ENCODE measurements around the gene MRGPRX3. TPM values are rescaled to one million over a fixed set of nuclear protein-coding genes. Genes with fewer than 3 reads are reported as not detected.
A peak's percentile ranks its signal among the peaks of the same experiment; 100 is the strongest.

The MRGPRX3 gene
- total RNA-seq, 2 donors from 2014 or later: not detected

GRCh38 chr11:18100926-18101656 lies 31.3 kb upstream of the MRGPRX3 start:
- Histone ChIP-seq H3K4me1 (replicated peaks) (no peaks in the 10 kb centered on the region), H3K4me3 (no peak overlapping the region), H3K36me3 (no peaks in the 10 kb centered on the region), H3K27ac (no peak overlapping the region), H3K27me3 (replicated peaks; ENCODE audit: insufficient read depth) (no peaks in the 10 kb centered on the region), H3K9me3 (no peaks in the 10 kb centered on the region)
- WGBS: 83% methylated on average over 6 of the region's 6 CpGs
- intact Hi-C loops (cut with DNase I): no loop called here
- no peak for TF ChIP-seq POLR2A (IDR thresholded peaks at IDR 0.05)
- no peak for TF ChIP-seq CTCF (IDR thresholded peaks at IDR 0.05)
- TF ChIP-seq POLR2AphosphoS5 (IDR thresholded peaks at IDR 0.05): no peak
- DNase-seq (ENCODE audit: low spot score): no peak

DNA sequence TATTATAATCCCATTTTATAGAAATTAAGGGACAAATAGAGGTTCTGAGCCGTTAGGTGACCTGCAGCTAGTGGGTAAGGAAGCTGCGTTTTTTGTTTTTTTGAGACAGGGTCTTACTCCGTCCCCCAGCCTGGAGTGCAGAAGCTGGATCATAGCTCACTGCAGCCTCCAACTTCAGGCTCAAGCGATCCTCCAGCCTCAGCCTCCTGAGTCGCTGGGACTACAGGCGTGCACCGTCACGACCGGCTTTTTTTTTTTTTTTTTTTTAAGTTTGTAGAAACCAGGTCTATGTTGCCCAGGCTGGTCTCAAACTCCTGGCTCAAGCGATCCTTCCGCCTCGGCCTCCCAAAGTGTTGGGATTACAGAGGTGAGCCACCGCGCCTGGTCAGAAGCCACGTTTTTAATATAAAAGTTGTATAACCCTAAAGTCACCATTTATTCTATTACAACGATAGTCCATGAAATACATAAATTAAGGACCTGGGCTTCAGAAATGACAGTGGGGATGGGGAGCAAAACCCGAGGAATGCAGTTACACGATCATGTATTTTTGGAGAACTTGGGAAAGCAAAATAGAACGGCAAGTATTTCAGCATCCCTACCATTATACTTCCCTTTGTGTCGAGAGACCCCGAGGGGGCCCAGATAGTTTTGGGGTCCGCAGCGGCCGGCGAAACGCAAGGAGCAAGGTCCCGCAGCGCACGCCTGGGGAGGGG lies 27.1 kb upstream of the MRGPRX3 start:
- Histone ChIP-seq H3K36me3 (no peaks in the 10 kb centered on the region), H3K27me3 (replicated peaks; ENCODE audit: insufficient read depth) (no peaks in the 10 kb centered on the region), H3K4me1 (replicated peaks) (no peaks in the 10 kb centered on the region), H3K27ac (peak overlapping the region; percentile 54 to 63), H3K4me3 (peak overlapping the region; percentile 89 to 98), H3K9me3 (no peaks in the 10 kb centered on the region)
- no peak for DNase-seq (ENCODE audit: low spot score)
- TF ChIP-seq POLR2A (IDR thresholded peaks at IDR 0.05): no peak
- intact Hi-C loops (cut with DNase I): loop anchor here (5.0 kb wide), 2 partner anchors 93 to 113 kb away; partner anchors contain the start of gene SERGEF
- 23% methylated on average over 29 of the region's 29 CpGs for WGBS

- H3K9me3 ChIP-seq: no peaks in the 10 kb centered on the region
- WGBS: 7% methylated on average over 29 of the region's 48 CpGs
- peak within 1 kb of the TSS; percentile 54 to 63 for H3K27ac ChIP-seq
- H3K27me3 ChIP-seq (replicated peaks; ENCODE audit: insufficient read depth): no peaks in the 10 kb centered on the region
- intact Hi-C loops (cut with DNase I): loop anchor here (5.0 kb wide), 2 partner anchors 94 to 114 kb away; partner anchors contain the start of gene SERGEF
- TF ChIP-seq POLR2AphosphoS5 (IDR thresholded peaks at IDR 0.05): peak; percentile 69
- no peak for TF ChIP-seq POLR2A (IDR thresholded peaks at IDR 0.05)
- peak; percentile 47 to 80 (median 76) for TF ChIP-seq CTCF (IDR thresholded peaks at IDR 0.05)
- peak; percentile 76 for DNase-seq (ENCODE audit: low spot score)
- no peaks in the 10 kb centered on the region for H3K4me1 ChIP-seq (replicated peaks)
- peak within 1 kb of the TSS; percentile 89 to 98 for H3K4me3 ChIP-seq
- H3K36me3 ChIP-seq: no peaks in the 10 kb centered on the region
These were observed 26.4 kb upstream of the MRGPRX3 start, which contains the start of gene SAAL1 for GRCh38 chr11:18105802-18106574. TSS of gene SAAL1 (minus strand) at chr11:18106082. CDS start at chr11:18106041, 41 bp downstream.

DNA sequence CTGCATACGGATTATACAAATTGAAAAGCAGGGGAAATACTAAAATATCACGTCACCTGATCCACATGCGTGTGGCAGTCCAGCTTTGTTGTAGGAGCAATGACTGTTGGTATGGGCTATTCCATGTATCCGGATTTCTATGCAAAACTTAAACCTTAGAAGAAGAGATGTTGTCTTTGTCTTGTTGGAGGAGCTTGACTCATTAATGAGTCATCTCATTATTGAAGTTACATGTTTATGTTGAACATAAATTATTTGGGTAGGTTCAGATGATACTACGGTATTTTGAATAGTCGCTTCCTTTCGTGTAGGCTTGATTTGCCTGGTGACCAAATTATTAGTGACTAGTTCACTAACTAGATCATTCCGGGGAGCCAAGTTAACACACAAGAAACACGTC lies 25.7 kb upstream of the MRGPRX3 start:
- no peak overlapping the region for H3K4me3 ChIP-seq
- TF ChIP-seq POLR2A (IDR thresholded peaks at IDR 0.05) (no peak), CTCF (IDR thresholded peaks at IDR 0.05) (no peak), POLR2AphosphoS5 (IDR thresholded peaks at IDR 0.05) (no peak)
- intact Hi-C loops (cut with DNase I): loop anchor here (5.0 kb wide), 2 partner anchors 94 to 114 kb away; partner anchors contain the start of gene SERGEF

GRCh38 chr11:18108254-18108653 lies 24.1 kb upstream of the MRGPRX3 start:
- Histone ChIP-seq H3K27me3 (replicated peaks; ENCODE audit: insufficient read depth) (no peaks in the 10 kb centered on the region), H3K4me1 (replicated peaks) (no peaks in the 10 kb centered on the region), H3K36me3 (no peaks in the 10 kb centered on the region), H3K9me3 (no peaks in the 10 kb centered on the region), H3K27ac (no peak overlapping the region), H3K4me3 (no peak overlapping the region)
- no peak for TF ChIP-seq POLR2AphosphoS5 (IDR thresholded peaks at IDR 0.05)
- TF ChIP-seq POLR2A (IDR thresholded peaks at IDR 0.05): no peak
- TF ChIP-seq CTCF (IDR thresholded peaks at IDR 0.05): no peak
- WGBS: 52% methylated on average over 3 of the region's 3 CpGs
- intact Hi-C loops (cut with DNase I): loop anchor here (5.0 kb wide), 2 partner anchors 96 to 116 kb away; partner anchors contain the start of gene SERGEF
- no peak for DNase-seq (ENCODE audit: low spot score)

More for the DNA sequence above, 25.7 kb upstream of the MRGPRX3 start:
- H3K4me1 ChIP-seq (replicated peaks): no peaks in the 10 kb centered on the region
- H3K27me3 ChIP-seq (replicated peaks; ENCODE audit: insufficient read depth): no peaks in the 10 kb centered on the region
- no peak overlapping the region for H3K27ac ChIP-seq
- no peaks in the 10 kb centered on the region for H3K9me3 ChIP-seq
- DNase-seq (ENCODE audit: low spot score): no peak
- 86% methylated on average over 9 of the region's 9 CpGs for WGBS
- H3K36me3 ChIP-seq: no peaks in the 10 kb centered on the region

All from prostate gland (tissue), 2 donors.